IMR-90 (cell line): Measurements from ENCODE around the gene CTNNA2. TPM values are rescaled to one million over a fixed set of nuclear protein-coding genes. Genes with fewer than 3 reads are reported as not detected.

Source experiments
- ATAC-seq: fragments of 200-7000 bp; cut with Tn5 transposase; 2 replicates; pipeline ENCODE4 v1.9.1; 2020; ENCODE audit warnings: low read depth, mild to moderate bottlenecking, moderate library complexity
- BruUV-seq: library from RNA; stranded (reverse); fragments of 400-500 nt; replicated peaks from 2 replicates; lab custom pipeline; 2021; lab: Mats Ljungman, UMichigan
- CTCF ChIA-PET: fragments of 300-600 bp; formaldehyde crosslinking; extraction: SDS; loops from one replicate; lab custom pipeline; 2021; ENCODE audit warnings: antibody characterized with exemption; lab: Yijun Ruan, JAX
- POLR2A ChIA-PET: fragments of 300-600 bp; sonication (Branson Sonifier 250); formaldehyde crosslinking; loops from one replicate; lab custom pipeline; 2022; ENCODE audit warnings: antibody characterized with exemption; ENCODE audit not compliant: unreplicated experiment; lab: Charles Lee
- DNase-seq: peaks from one replicate; pipeline ENCODE4 v3.0.0; 2013
- H2AFZ ChIP-seq: replicated peaks from 2 replicates; pipeline ENCODE3; 2013; ENCODE audit warnings: low read length, mild to moderate bottlenecking; ENCODE audit not compliant: poor library complexity
- H2AK5ac ChIP-seq: 2 replicates; pipeline ENCODE4 v1.6.1; 2013; ENCODE audit warnings: low read depth, low read length, inconsistent platforms
- H2AK9ac ChIP-seq: replicated peaks from 2 replicates; pipeline ENCODE3; 2013; ENCODE audit warnings: mild to moderate bottlenecking, low read depth, low read length, moderate library complexity; ENCODE audit not compliant: poor library complexity
- H2BK120ac ChIP-seq: 2 replicates; pipeline ENCODE4 v1.6.1; 2013; ENCODE audit warnings: low read depth, low read length, inconsistent platforms
- H2BK15ac ChIP-seq: 3 replicates; pipeline ENCODE4 v1.6.1; 2013; ENCODE audit warnings: low read depth, low read length, inconsistent platforms
- H2BK20ac ChIP-seq: 2 replicates; pipeline ENCODE4 v1.6.1; 2013; ENCODE audit warnings: low read depth, mild to moderate bottlenecking, inconsistent platforms, low read length, moderate library complexity
- H2BK5ac ChIP-seq: 2 replicates; pipeline ENCODE4 v1.6.1; 2013; ENCODE audit warnings: mild to moderate bottlenecking, low read depth, low read length, inconsistent platforms; ENCODE audit not compliant: poor library complexity, severe bottlenecking
- H3K14ac ChIP-seq: replicated peaks from 2 replicates; pipeline ENCODE4 v1.6.1; 2013; ENCODE audit warnings: low read depth, low read length, inconsistent platforms
- H3K18ac ChIP-seq: 2 replicates; pipeline ENCODE4 v1.6.1; 2013; ENCODE audit warnings: low read depth, low read length, control low read depth
- H3K23ac ChIP-seq: 2 replicates; pipeline ENCODE4 v1.6.1; 2013; ENCODE audit warnings: low read depth, low read length, inconsistent platforms
- H3K27ac ChIP-seq: 2 replicates; pipeline ENCODE4 v1.5.1; 2013; ENCODE audit warnings: mild to moderate bottlenecking, control low read depth, low read length; ENCODE audit not compliant: insufficient read depth
- H3K27me3 ChIP-seq: 2 replicates; pipeline ENCODE4 v1.6.1; 2013; ENCODE audit warnings: low read length; ENCODE audit not compliant: control insufficient read depth, insufficient read depth
- H3K36me3 ChIP-seq: 2 replicates; pipeline ENCODE4 v1.6.1; 2013; ENCODE audit warnings: low read length, mixed read lengths; ENCODE audit not compliant: control insufficient read depth, insufficient read depth
- H3K4ac ChIP-seq: 2 replicates; pipeline ENCODE4 v1.6.1; 2013; ENCODE audit warnings: low read depth, low read length, inconsistent platforms
- H3K4me1 ChIP-seq: 2 replicates; pipeline ENCODE4 v1.6.1; 2013; ENCODE audit warnings: low read length, mixed read lengths; ENCODE audit not compliant: control insufficient read depth, insufficient read depth
- H3K4me2 ChIP-seq: 2 replicates; pipeline ENCODE4 v1.6.1; 2013; ENCODE audit warnings: low read depth, mild to moderate bottlenecking, control low read depth, low read length, moderate library complexity
- H3K4me3 ChIP-seq: 2 replicates; pipeline ENCODE4 v1.5.1; 2013; ENCODE audit warnings: low read depth, mild to moderate bottlenecking, control low read depth, low read length, moderate library complexity; ENCODE audit not compliant: insufficient read depth
- H3K56ac ChIP-seq: 2 replicates; pipeline ENCODE4 v1.6.1; 2013; ENCODE audit warnings: low read length, inconsistent platforms; ENCODE audit not compliant: insufficient read depth; ENCODE audit errors: extremely low read depth
- H3K79me1 ChIP-seq, 2 experiments: 2 replicates each; pipeline ENCODE4 v1.6.1; 2013; ENCODE audit warnings: low read length in 2 of 2, inconsistent platforms in 1 of 2, low read depth in 1 of 2
- H3K9ac ChIP-seq: 2 replicates; pipeline ENCODE4 v1.6.1; 2013; ENCODE audit warnings: low read depth, low read length, control low read depth
- H3K9me1 ChIP-seq: 2 replicates; pipeline ENCODE4 v1.6.1; 2013; ENCODE audit warnings: low read length, inconsistent platforms; ENCODE audit not compliant: insufficient read depth
- H3K9me3 ChIP-seq: 2 replicates; pipeline ENCODE4 v1.6.1; 2013; ENCODE audit warnings: low read length; ENCODE audit not compliant: control insufficient read depth, insufficient read depth
- H4K20me1 ChIP-seq: 2 replicates; pipeline ENCODE4 v1.6.1; 2013; ENCODE audit warnings: low read length, inconsistent platforms; ENCODE audit not compliant: insufficient read depth
- H4K5ac ChIP-seq: 2 replicates; pipeline ENCODE4 v1.6.1; 2013; ENCODE audit warnings: mild to moderate bottlenecking, low read depth, low read length, control low read depth
- H4K8ac ChIP-seq, 2 experiments: 2 replicates each; pipeline ENCODE4 v1.6.1; 2013; ENCODE audit warnings: low read depth in 2 of 2, low read length in 2 of 2, control low read depth in 1 of 2, inconsistent platforms in 1 of 2
- H4K91ac ChIP-seq: 2 replicates; pipeline ENCODE4 v1.6.1; 2013; ENCODE audit warnings: low read depth, low read length, inconsistent platforms; ENCODE audit not compliant: insufficient read depth
- BHLHE40 ChIP-seq: fragments of 150-350 bp; IDR thresholded peaks from 2 replicates; pipeline ENCODE4 v1.6.1; 2016; ENCODE audit warnings: mild to moderate bottlenecking, low read depth, low read length
- CHD1 ChIP-seq: IDR thresholded peaks from 2 replicates; pipeline ENCODE4 v1.6.1; 2012; ENCODE audit warnings: low read depth, low read length, improper control_type of control experiment
- CTCF ChIP-seq: conservative IDR thresholded peaks from 2 replicates; pipeline ENCODE4 v1.5.1; 2012; ENCODE audit warnings: mild to moderate bottlenecking, low read depth, low read length, improper control_type of control experiment
- MXI1 ChIP-seq: IDR thresholded peaks from 2 replicates; pipeline ENCODE4 v1.6.1; 2012; ENCODE audit warnings: low read depth, mild to moderate bottlenecking, low read length, moderate library complexity, borderline replicate concordance
- RCOR1 ChIP-seq: IDR thresholded peaks from 2 replicates; pipeline ENCODE4 v1.6.1; 2012; ENCODE audit warnings: mild to moderate bottlenecking, low read length, improper control_type of control experiment; ENCODE audit not compliant: insufficient replicate concordance
- SMC3 ChIP-seq: fragments of 150-350 bp; IDR thresholded peaks from 2 replicates; pipeline ENCODE4 v1.6.1; 2016; ENCODE audit warnings: low read depth, mild to moderate bottlenecking, antibody characterized with exemption, low read length, moderate library complexity
- WGBS, 2 experiments: methylation state at CpG; one replicate each; pipeline versions ENCODE4 v1.1.5 to v1.1.7; 2013; ENCODE audit warnings: missing lambda C conversion rate in 2 of 2; ENCODE audit not compliant: insufficient read length in 1 of 2; ENCODE audit errors: extremely low coverage in 2 of 2; 5-methylcytosine and 5-hydroxymethylcytosine counted together
- dilution Hi-C: fragments of 300-500 bp; cut with HindIII; formaldehyde crosslinking; loops from one replicate; pipeline ENCODE4 v1.14.3; 2018; ENCODE audit warnings: low sequenced_read_pairs; ENCODE audit not compliant: unreplicated experiment
- in situ Hi-C: fragments of 300-500 bp; cut with MboI; formaldehyde crosslinking; loops from 3 replicates; pipeline ENCODE4 v1.14.3; 2019; ENCODE audit warnings: low sequenced_read_pairs, inconsistent platforms, mixed read lengths
- intact Hi-C: fragments of 100-400 bp; cut with micrococcal nuclease; formaldehyde crosslinking; loops from 2 replicates; pipeline ENCODE4 v1.10.0; 2022
- polyA plus RNA-seq, 3 experiments: library from polyadenylated mRNA; depleted of rRNA; stranded (reverse); fragments of >200 nt; gene quantifications; 2 replicates each; pipeline ENCODE4 v1.2.3, GENCODE V29; 2012; ENCODE audit warnings: low replicate concordance in 1 of 3
- total RNA-seq: library from RNA; depleted of rRNA; stranded (reverse); fragments of >200 nt; gene quantifications from 2 replicates; pipeline ENCODE4 v1.2.3, GENCODE V29; 2012

Gene CTNNA2
- total and polyA plus RNA-seq, 2 of the 4 experiments (the other 2 are of a cell fraction): not detected

- Histone ChIP-seq H2AK5ac (no peak overlapping the region), H2BK5ac (no peak overlapping the region), H3K9me1 (no peaks in the 10 kb centered on the region), H3K4me2 (no peak overlapping the region), H3K18ac (no peak overlapping the region), H3K9me3 (no peaks in the 10 kb centered on the region), H4K20me1 (no peaks in the 10 kb centered on the region), H2BK15ac (no peak overlapping the region), H4K91ac (no peak overlapping the region), H3K27ac (no peak overlapping the region), H2BK20ac (no peak overlapping the region), H2BK120ac (no peak overlapping the region), H3K9ac (no peak overlapping the region), H3K36me3 (no peaks in the 10 kb centered on the region), H2AFZ (no peak overlapping the region), H2AK9ac (no peak overlapping the region), H3K79me1 (no peaks in the 10 kb centered on the region), H3K4me3 (no peak overlapping the region), H3K4me1 (no peaks in the 10 kb centered on the region), H4K5ac (no peak overlapping the region), H3K4ac (no peak overlapping the region), H3K14ac (no peak overlapping the region), H3K56ac (no peak overlapping the region), H3K27me3 (peaks cover 2% of the 10 kb centered on the region), H4K8ac (no peak overlapping the region), H3K23ac (no peak overlapping the region)
- ATAC-seq (no peak), DNase-seq (no peak)
- BruUV-seq: no TSS peak
- ChIA-PET CTCF (no interaction called here), POLR2A (no interaction called here)
- in situ Hi-C loops: no loop called here
- intact Hi-C loops: no loop called here
- dilution Hi-C loops: no loop called here
- TF ChIP-seq CHD1 (no peak), SMC3 (no peak), BHLHE40 (no peak), CTCF (no peak), MXI1 (no peak), RCOR1 (no peak)
- no CpG with 5 or more reads among the region's 3 CpGs for WGBS, 2 experiments
Measured at GRCh38 chr2:80147690-80148089, 634.8 kb downstream of the CTNNA2 start.
